ENCODE data around the gene CTPS2.
"Not testable (repeated sequence)": the region's sequence is repeated elsewhere in the genome, so short reads cannot be mapped to it uniquely, and the experiment has no call there.

The CTPS2 gene

GRCh38 chrX:16601885-16602284 is 110.6 kb downstream of the CTPS2 start:
- no peak for DNase-seq

- DNase-seq, result no peak
Measured at GRCh38 chrX:16594490-16594889, 118.0 kb downstream of the CTPS2 start.

DNA sequence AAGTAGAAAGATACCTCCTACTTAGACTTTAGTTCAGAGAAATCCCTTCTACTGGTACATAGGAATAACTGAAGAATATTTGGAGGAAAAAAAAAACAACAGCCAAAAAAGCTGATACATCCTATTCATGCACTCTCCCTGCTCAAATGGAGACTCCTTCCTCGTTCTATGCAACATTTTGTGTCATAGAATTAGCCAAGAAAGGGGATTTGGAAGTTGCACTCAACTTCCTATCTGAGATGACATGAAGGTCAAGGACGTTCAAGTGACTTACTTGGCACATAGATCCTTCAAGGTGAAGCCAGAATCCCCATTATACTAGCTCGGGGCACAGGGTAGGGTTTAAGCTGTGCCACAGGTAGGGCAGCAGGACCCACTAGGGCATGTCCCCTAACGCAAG is 118.7 kb downstream of the CTPS2 start:
- DNase-seq, result no peak

DNA sequence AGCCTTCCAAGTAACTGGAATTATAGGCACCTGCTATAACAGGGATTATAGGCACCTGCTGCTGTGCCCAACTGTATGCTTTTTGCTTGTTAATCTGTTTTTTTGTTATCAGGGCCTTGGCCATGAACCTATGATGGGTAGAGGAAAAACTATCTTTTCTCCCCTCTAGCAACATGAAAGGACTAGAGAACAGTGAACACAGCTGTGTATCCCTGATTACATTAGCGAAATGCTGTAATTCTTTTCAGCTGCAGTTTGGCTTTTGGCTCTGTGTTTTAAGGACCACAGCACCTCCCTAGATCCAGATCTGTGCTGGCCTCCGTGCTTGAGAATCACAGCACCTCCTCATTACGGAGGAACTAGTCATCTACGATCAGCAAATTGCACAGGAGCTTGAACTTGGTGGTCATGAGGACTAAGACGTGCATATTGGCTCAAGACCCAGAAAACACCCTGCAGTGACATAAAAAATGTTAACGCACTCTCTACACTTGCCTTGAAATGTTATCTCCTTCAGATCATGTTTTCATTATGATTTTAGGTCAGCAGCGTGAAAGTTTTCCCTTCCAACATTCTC is 120.2 kb downstream of the CTPS2 start:
- DNase-seq, result no peak

DNA sequence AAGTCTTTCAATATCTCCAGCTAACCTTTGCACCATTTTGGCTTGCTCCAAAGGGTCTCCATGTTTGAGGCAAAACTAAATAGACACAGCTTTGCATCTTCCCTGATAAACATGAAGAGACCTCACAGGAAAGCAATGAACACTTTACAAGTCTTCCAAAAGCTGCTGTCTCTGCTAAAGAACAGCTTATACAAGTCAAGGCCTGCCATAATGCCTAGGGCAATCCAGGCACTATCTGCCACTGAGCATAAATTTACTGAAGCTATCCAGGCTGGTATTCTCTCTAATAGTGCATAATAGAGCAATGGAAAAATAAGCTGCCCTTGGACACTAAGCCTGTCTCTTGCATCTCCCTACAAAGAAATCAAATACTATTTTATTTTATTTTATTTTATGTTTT is 122.6 kb downstream of the CTPS2 start:
- no peak for DNase-seq

DNA sequence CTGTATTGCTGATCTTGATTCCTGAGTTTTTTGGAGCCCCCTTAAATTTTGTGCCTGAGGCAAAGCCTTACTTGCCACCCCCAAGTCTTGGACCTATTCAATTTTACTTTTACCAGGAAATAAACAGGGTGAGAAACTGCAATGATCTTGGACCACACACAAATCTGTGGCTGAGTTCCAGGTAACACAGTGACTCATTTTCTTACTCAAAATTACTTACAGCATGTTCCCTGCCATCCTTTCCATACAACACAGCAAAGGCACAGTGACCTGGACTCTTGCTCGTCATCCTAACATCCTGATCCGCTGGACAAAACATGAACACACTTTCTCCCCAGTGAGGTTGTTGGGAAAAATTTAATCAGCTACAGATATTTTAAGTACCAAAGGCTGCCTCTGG is 123.3 kb downstream of the CTPS2 start:
- no peak for DNase-seq

- no peak for DNase-seq
Measured at GRCh38 chrX:16588266-16588665, 124.2 kb downstream of the CTPS2 start.

DNA sequence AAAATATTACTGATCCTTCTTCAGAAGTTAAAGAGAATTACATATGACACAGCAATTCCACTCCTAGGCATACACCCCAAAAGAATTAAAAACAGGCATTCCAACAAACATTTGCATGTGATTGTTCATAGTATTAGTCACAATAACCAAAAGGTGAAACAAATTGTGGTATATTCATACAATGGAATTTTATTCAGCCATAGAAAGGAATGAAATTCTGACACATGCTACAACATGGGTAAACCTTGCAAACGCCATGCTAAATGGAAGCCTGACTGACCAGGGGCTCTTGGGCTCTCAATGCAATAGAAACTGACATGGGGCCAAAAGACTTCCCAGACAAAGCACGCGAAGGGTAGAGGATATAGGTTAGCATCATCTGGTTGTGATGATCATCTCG is 124.6 kb downstream of the CTPS2 start:
- DNase-seq, result no peak

DNA sequence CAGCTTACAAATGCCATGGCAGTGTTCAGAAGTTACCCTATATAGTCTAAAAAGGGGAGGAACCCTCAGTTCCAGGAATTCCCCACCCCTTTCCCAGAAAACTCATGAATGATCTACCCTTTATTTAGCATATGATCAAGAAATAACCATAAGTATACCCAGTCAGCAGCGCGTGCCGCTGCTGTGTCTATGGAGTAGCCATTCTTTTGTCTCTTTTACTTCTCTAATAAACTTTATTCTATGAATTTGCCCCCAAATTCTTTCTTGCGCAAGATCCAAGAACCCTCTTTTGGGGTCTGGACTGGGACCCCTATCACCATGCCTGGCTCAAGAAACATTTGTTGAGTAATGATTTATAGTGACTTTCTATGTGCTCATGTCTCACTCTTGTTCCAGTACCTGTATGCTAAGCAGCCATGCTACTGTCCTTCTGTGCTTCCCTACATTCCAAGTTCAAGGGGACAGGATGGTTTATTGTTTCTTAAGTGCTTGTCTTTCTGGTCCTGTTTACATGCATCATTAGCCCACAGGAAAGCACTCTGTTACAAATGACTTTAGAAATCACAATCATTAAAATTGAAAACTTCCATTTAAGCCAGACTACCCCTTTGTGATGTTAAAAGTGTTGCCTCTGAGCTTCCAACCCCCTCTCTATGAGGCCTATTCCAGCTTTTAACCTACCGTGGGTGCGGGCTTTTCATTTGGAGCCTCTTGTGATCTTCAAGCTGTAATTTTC is 125.9 kb downstream of the CTPS2 start:
- no peak for DNase-seq

- no peak for DNase-seq
Measured at GRCh38 chrX:16585486-16586376, 126.7 kb downstream of the CTPS2 start.

GRCh38 chrX:16580004-16580797 is 132.3 kb downstream of the CTPS2 start:
- DNase-seq, result not testable (repeated sequence)

GRCh38 chrX:16579517-16579916 is 133.0 kb downstream of the CTPS2 start:
- no peak for DNase-seq

- DNase-seq, result no peak
Measured at GRCh38 chrX:16578218-16578617, 134.3 kb downstream of the CTPS2 start.

DNA sequence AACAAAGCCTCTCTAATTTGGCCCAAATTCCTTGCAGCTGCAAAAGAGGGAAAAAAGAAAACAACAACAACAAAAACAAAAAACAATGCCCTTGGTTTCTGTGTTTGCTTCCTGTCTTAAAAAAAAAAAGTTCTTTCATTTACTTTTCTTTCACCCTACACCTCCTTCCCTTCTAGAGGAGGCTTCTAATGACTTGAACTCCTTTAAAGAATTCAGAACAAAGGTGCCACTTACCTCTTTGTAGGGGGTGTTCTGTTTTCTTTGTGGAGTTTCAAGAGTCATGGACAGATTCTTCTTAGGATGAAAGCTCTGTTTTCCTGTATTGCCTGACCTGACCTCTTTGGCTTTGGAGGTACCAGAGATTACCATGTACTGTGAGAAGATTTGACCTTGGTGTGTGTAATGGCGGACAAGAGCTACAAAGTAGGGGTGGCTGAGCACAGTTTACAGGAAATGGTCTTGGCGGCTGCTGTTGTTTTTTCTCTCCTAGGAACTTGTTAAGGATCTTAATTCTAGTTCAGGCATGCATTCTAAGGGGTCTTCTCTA is 134.9 kb downstream of the CTPS2 start:
- DNase-seq, result no peak

- not testable (repeated sequence) for DNase-seq
Measured at GRCh38 chrX:16575388-16575787, 137.1 kb downstream of the CTPS2 start.

GRCh38 chrX:16573781-16574180 is 138.7 kb downstream of the CTPS2 start:
- DNase-seq, result no peak

GRCh38 chrX:16567681-16568080 is 144.8 kb downstream of the CTPS2 start:
- no peak for DNase-seq

GRCh38 chrX:16566571-16566970 is 145.9 kb downstream of the CTPS2 start:
- DNase-seq, result no peak

DNA sequence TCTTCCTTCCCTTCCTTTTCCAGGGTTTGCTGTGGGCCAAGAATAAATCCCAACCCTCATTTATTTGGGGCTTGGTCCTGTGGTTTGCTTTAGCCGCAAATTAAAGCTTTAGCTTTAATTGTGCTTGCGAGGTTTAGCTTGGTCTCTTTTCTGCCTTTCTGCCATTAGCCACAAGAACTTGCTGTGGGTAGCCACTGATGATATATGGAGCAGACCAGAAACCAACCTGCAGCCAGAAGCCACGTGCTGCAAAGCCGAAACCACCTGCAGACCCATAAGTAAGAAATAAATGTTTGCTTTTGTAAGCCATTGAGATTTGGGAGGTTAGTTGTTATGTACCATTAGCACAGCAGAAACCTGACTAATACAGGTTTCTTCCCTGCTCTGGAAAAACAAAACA is 152.3 kb downstream of the CTPS2 start:
- no peak for DNase-seq

GRCh38 chrX:16559206-16559619 is 153.3 kb downstream of the CTPS2 start:
- DNase-seq, result no peak

GRCh38 chrX:16558489-16558888 is 154.0 kb downstream of the CTPS2 start:
- DNase-seq, result no peak

- DNase-seq, result no peak
Measured at GRCh38 chrX:16552546-16552945, 159.9 kb downstream of the CTPS2 start.

DNA sequence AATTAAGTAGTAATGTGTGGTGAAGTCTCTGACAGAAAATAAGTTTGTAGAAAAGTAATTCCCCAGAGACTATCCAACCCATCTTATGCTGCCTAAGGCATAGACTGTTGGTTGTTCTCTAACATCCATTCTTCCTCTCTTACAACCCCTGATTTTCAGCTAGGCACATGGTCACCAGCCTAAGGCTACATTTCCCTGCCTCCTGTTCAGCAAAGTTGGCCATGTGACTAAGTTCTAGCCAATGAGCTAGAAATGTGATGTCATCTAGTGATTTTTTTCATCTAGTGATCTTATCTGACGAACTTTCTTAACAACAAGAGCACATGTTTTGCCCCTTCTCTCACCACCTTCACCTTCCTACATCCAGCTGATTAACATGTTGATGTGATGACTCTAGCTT is 164.8 kb downstream of the CTPS2 start:
- no peak for DNase-seq

Measured in kidney glomerular epithelial cell (primary cell).